HG03442 (cell line): Measurements from ENCODE around the gene KCNN1.
"Not testable (repeated sequence)": the region's sequence is repeated elsewhere in the genome, so short reads cannot be mapped to it uniquely, and the experiment has no call there.

Experiments used
- ATAC-seq: cut with Tn5 transposase; IDR thresholded peaks from one replicate; pipeline ENCODE4 v1.9.1; 2021; ENCODE audit warnings: mild to moderate bottlenecking, moderate library complexity; ENCODE audit not compliant: unreplicated experiment

Gene KCNN1

GRCh38 chr19:18021121-18021755 is 54.3 kb downstream of the KCNN1 start:
- ATAC-seq, result no peak

- ATAC-seq, result no peak
Observed at GRCh38 chr19:18023622-18024251, 56.8 kb downstream of the KCNN1 start.

GRCh38 chr19:18027151-18027550 is 60.2 kb downstream of the KCNN1 start:
- no peak for ATAC-seq

- ATAC-seq, result no peak
Observed at GRCh38 chr19:18029617-18030338, 62.9 kb downstream of the KCNN1 start.

- ATAC-seq, result not testable (repeated sequence)
Observed at GRCh38 chr19:18031401-18031800, 64.5 kb downstream of the KCNN1 start.

- ATAC-seq, result not testable (repeated sequence)
Observed at GRCh38 chr19:18032102-18032501, 65.2 kb downstream of the KCNN1 start.

GRCh38 chr19:18041054-18041453 is 74.1 kb downstream of the KCNN1 start:
- ATAC-seq, result no peak

- no peak for ATAC-seq
Observed at GRCh38 chr19:18043676-18044075, 76.8 kb downstream of the KCNN1 start.

GRCh38 chr19:18044825-18045304 is 78.0 kb downstream of the KCNN1 start:
- ATAC-seq, result peak; percentile 86

- ATAC-seq, result no peak
Observed at GRCh38 chr19:18045307-18046050, 78.6 kb downstream of the KCNN1 start.

GRCh38 chr19:18046059-18046718 is 79.3 kb downstream of the KCNN1 start:
- ATAC-seq, result no peak

GRCh38 chr19:18049385-18049784 is 82.5 kb downstream of the KCNN1 start:
- ATAC-seq, result no peak
